GM12891 (cell line): Measurements from ENCODE around the gene PNISR.

Source experiments
- POLR2A ChIP-seq: IDR thresholded peaks from 2 replicates; pipeline ENCODE4 v1.6.1; 2011; ENCODE audit warnings: low read depth, low read length, control low read depth
- POLR2AphosphoS5 ChIP-seq: IDR thresholded peaks from 2 replicates; pipeline ENCODE4 v1.6.1; 2011; ENCODE audit warnings: low read depth, low read length, control low read depth
- SPI1 ChIP-seq: IDR thresholded peaks from 2 replicates; pipeline ENCODE4 v1.6.1; 2011; ENCODE audit warnings: low read depth, low read length, control low read depth
- TAF1 ChIP-seq: IDR thresholded peaks from 2 replicates; pipeline ENCODE4 v1.6.1; 2011; ENCODE audit warnings: low read depth, low read length, control low read depth

DNA sequence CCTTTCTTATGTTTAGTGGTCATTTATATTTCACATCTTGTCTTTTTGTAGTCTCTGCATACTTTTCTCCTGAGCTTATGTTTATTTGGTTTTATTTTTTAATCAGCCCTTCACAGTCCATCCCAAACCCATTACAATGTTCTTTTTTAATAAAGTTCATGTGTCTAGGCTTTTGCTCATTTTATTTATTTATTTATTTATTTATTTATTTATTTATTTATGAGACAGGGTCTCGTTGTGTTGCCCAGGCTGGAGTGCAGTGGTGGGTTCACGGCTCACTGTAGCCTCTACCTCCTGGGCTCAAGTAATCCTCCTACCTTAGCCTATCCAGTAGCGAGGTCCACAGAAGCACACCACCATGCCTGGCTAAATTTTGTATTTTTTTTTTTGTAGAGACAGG lies 34.2 kb downstream of the PNISR start:
- TF ChIP-seq POLR2A (no peak), TAF1 (no peak), POLR2AphosphoS5 (no peak), SPI1 (no peak)
